Sigmoid colon (tissue), 7 donors: ENCODE measurements around the gene OR5AN1. TPM values are rescaled to one million over a fixed set of nuclear protein-coding genes. Genes with fewer than 3 reads are reported as not detected.
"Not testable (repeated sequence)": the region's sequence is repeated elsewhere in the genome, so short reads cannot be mapped to it uniquely, and the experiment has no call there.

ENCODE experiments used
- DNase-seq: peaks from one replicate; pipeline ENCODE4 v3.0.0-alpha.2; 2019
- H3K27ac ChIP-seq, 4 donors: fragments of 200-600 bp; sonication (generic); one replicate each; pipeline ENCODE4 v1.5.1; 2016 to 2019; ENCODE audit warnings: mild to moderate bottlenecking in 1 of 4
- H3K27me3 ChIP-seq, 3 donors: fragments of 200-600 bp; sonication (generic); one replicate each; pipeline ENCODE4 v1.5.1; 2019; ENCODE audit warnings: mild to moderate bottlenecking in 1 of 3
- H3K36me3 ChIP-seq, 4 donors: fragments of 200-600 bp; sonication (generic); one replicate each; pipeline ENCODE4 v1.5.1; 2016 to 2019
- H3K4me1 ChIP-seq, 4 donors: fragments of 200-600 bp; sonication (generic); one replicate each; pipeline ENCODE4 v1.5.1; 2017 to 2019
- H3K4me3 ChIP-seq, 4 donors: fragments of 200-600 bp; sonication (generic); one replicate each; pipeline ENCODE4 v1.5.1; 2017 to 2019; ENCODE audit warnings: mild to moderate bottlenecking in 2 of 4, moderate library complexity in 1 of 4
- H3K9me3 ChIP-seq, 4 donors: fragments of 200-600 bp in 3 of 4; sonication (generic) in 3 of 4; one replicate each; pipeline versions ENCODE4 v1.5.1 to v1.6.1; 2013 to 2019
- CTCF ChIP-seq, 4 experiments: fragments of 450-650 bp in 3 of 4; fragments of 200-600 bp in 1 of 4; IDR thresholded peaks; one replicate each; pipeline ENCODE4 v1.5.1; 2016 to 2019; ENCODE audit warnings: antibody characterized with exemption in 4 of 4, mild to moderate bottlenecking in 3 of 4, moderate library complexity in 2 of 4
- EP300 ChIP-seq, 4 donors: sonication (generic); formaldehyde crosslinking; IDR thresholded peaks; one replicate each; pipeline ENCODE4 v1.6.1; 2017; ENCODE audit warnings: antibody characterized with exemption in 4 of 4
- POLR2A ChIP-seq, 2 donors: fragments of 450-650 bp; IDR thresholded peaks; one replicate each; pipeline ENCODE4 v1.6.1; 2016; ENCODE audit warnings: antibody characterized with exemption in 2 of 2, mild to moderate bottlenecking in 2 of 2, moderate library complexity in 2 of 2
- POLR2AphosphoS5 ChIP-seq, 4 donors: sonication (generic); formaldehyde crosslinking; IDR thresholded peaks; one replicate each; pipeline ENCODE4 v1.6.1; 2017; ENCODE audit warnings: antibody characterized with exemption in 4 of 4
- WGBS, 2 donors: extraction: QIAGEN DNeasy Blood & Tissue Kit; methylation state at CpG; one replicate each; pipeline ENCODE4 v1.1.7; 2013; 5-methylcytosine and 5-hydroxymethylcytosine counted together
- intact Hi-C: fragments of 100-400 bp; cut with DNase I; formaldehyde crosslinking; loops from one replicate; pipeline ENCODE4 v1.15.1; 2023
- polyA plus RNA-seq, 3 donors: library from polyadenylated mRNA; stranded (reverse); fragments of 200-250 nt; gene quantifications; one replicate each; pipeline ENCODE4 v1.2.3, GENCODE V29; 2013
- total RNA-seq, 4 donors: library from RNA; depleted of rRNA; stranded (reverse); fragments of >200 nt; gene quantifications; one replicate each; pipeline ENCODE4 v1.1.0, GENCODE V29; 2016
- donor health status: healthy with polysubstance abuse.
- donor health status: Bipolar disorder and iron deficiency.
- donor health status: healthy.

The OR5AN1 gene, protein sequence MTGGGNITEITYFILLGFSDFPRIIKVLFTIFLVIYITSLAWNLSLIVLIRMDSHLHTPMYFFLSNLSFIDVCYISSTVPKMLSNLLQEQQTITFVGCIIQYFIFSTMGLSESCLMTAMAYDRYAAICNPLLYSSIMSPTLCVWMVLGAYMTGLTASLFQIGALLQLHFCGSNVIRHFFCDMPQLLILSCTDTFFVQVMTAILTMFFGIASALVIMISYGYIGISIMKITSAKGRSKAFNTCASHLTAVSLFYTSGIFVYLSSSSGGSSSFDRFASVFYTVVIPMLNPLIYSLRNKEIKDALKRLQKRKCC
- not detected for total RNA-seq
- not detected for polyA plus RNA-seq

- Histone ChIP-seq H3K9me3 (no peaks in the 10 kb centered on the region), H3K36me3 (no peaks in the 10 kb centered on the region), H3K27ac (no peak within 1 kb of the TSS), H3K4me1 (no peaks in the 10 kb centered on the region), H3K4me3 (no peak within 1 kb of the TSS), H3K27me3 (no peaks in the 10 kb centered on the region)
- intact Hi-C loops: loop anchor here (5.0 kb wide), 1 partner anchor 36 kb away; no protein-coding TSS in a partner anchor
- DNase-seq: no peak
- TF ChIP-seq POLR2A (IDR thresholded peaks at IDR 0.05) (no peak), EP300 (IDR thresholded peaks at IDR 0.05) (no peak), CTCF (IDR thresholded peaks at IDR 0.05) (no peak), POLR2AphosphoS5 (IDR thresholded peaks at IDR 0.05) (no peak)
- 73 to 74% methylated on average over 3 of the region's 3 CpGs for WGBS, 2 donors
These were observed at the start of gene OR5AN1 for GRCh38 chr11:59358595-59358994. Gene OR5AN1, plus strand, starts transcription at chr11:59358895. Its CDS starts 5,564 bp downstream, at chr11:59364459.

GRCh38 chr11:59335001-59335400 is 23.7 kb upstream of the OR5AN1 start:
- Histone ChIP-seq H3K27me3 (no peaks in the 10 kb centered on the region), H3K4me1 (no peaks in the 10 kb centered on the region), H3K36me3 (no peaks in the 10 kb centered on the region), H3K9me3 (no peaks in the 10 kb centered on the region), H3K27ac (no peak overlapping the region), H3K4me3 (no peak overlapping the region)
- TF ChIP-seq EP300 (IDR thresholded peaks at IDR 0.05): no peak
- no peak for TF ChIP-seq POLR2A (IDR thresholded peaks at IDR 0.05)
- TF ChIP-seq CTCF (IDR thresholded peaks at IDR 0.05): no peak
- TF ChIP-seq POLR2AphosphoS5 (IDR thresholded peaks at IDR 0.05): no peak
- DNase-seq: no peak
- intact Hi-C loops: no loop called here

DNA sequence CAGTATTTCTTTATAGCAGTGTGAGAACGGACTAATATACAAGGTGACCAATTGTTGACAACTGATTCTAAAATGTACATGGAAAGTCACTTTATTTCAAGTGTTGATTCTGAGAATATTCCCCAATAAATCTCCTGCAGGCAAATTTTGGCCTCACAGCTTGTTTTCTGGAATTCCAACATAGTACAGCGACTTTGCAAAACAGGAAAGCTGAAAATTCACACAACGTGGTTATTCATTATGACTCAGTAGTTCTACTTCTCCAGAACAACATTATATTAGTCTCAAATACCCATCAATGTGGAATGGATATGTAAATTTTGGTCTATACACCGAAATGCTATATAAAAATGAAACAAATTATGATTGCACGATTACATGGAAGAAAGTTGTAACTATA is 22.5 kb upstream of the OR5AN1 start:
- H3K36me3 ChIP-seq: no peaks in the 10 kb centered on the region
- TF ChIP-seq POLR2A (IDR thresholded peaks at IDR 0.05) (no peak), POLR2AphosphoS5 (IDR thresholded peaks at IDR 0.05) (no peak), CTCF (IDR thresholded peaks at IDR 0.05) (no peak), EP300 (IDR thresholded peaks at IDR 0.05) (no peak)
- H3K27ac ChIP-seq: no peak overlapping the region
- intact Hi-C loops: no loop called here
- no peak for DNase-seq
- H3K4me1 ChIP-seq: no peaks in the 10 kb centered on the region
- H3K9me3 ChIP-seq: no peaks in the 10 kb centered on the region
- 70 to 78% methylated on average over 5 of the region's 5 CpGs for WGBS, 2 donors
- H3K4me3 ChIP-seq: no peak overlapping the region
- no peaks in the 10 kb centered on the region for H3K27me3 ChIP-seq

GRCh38 chr11:59336931-59337330 is 21.8 kb upstream of the OR5AN1 start:
- Histone ChIP-seq H3K36me3 (no peaks in the 10 kb centered on the region), H3K9me3 (no peaks in the 10 kb centered on the region), H3K4me3 (no peak overlapping the region), H3K27ac (no peak overlapping the region), H3K27me3 (no peaks in the 10 kb centered on the region), H3K4me1 (no peaks in the 10 kb centered on the region)
- TF ChIP-seq POLR2AphosphoS5 (IDR thresholded peaks at IDR 0.05): no peak
- no peak for TF ChIP-seq POLR2A (IDR thresholded peaks at IDR 0.05)
- no peak for TF ChIP-seq CTCF (IDR thresholded peaks at IDR 0.05)
- TF ChIP-seq EP300 (IDR thresholded peaks at IDR 0.05): no peak
- DNase-seq: no peak
- intact Hi-C loops: no loop called here

GRCh38 chr11:59349657-59350056 is 9.0 kb upstream of the OR5AN1 start:
- DNase-seq, H3K9me3 ChIP-seq, H3K36me3 ChIP-seq, H3K4me3 ChIP-seq, H3K4me1 ChIP-seq, H3K27me3 ChIP-seq, intact Hi-C loops, H3K27ac ChIP-seq: not testable (repeated sequence)
- WGBS, 2 donors: 35 to 74% methylated on average over 5 of the region's 5 CpGs
